Calu3 (cell line): ENCODE measurements around the gene LGALS3. TPM values are rescaled to one million over a fixed set of nuclear protein-coding genes. Genes with fewer than 3 reads are reported as not detected.

Experiments
- BruUV-seq: library from RNA; stranded (reverse); fragments of 400-500 nt; replicated peaks from 2 replicates; lab custom pipeline; 2021; lab: Mats Ljungman, UMichigan
- CTCF ChIA-PET: fragments of 300-600 bp; sonication (Branson Sonifier 250); formaldehyde crosslinking; loops from one replicate; lab custom pipeline; 2022; ENCODE audit warnings: antibody characterized with exemption; lab: Charles Lee
- DNase-seq: peaks from one replicate; pipeline ENCODE4 v3.0.0; 2022
- H3K27ac Mint-ChIP-seq: one replicate; pipeline ENCODE4 v1.8.0; 2022; ENCODE audit warnings: mixed read lengths; ENCODE audit not compliant: unreplicated experiment
- H3K27me3 Mint-ChIP-seq: one replicate; pipeline ENCODE4 v1.8.0; 2022; ENCODE audit warnings: mixed read lengths; ENCODE audit not compliant: unreplicated experiment
- H3K36me3 Mint-ChIP-seq: one replicate; pipeline ENCODE4 v1.8.0; 2022; ENCODE audit warnings: mild to moderate bottlenecking, moderate library complexity, mixed read lengths; ENCODE audit not compliant: insufficient read depth, unreplicated experiment
- H3K4me1 Mint-ChIP-seq: one replicate; pipeline ENCODE4 v1.8.0; 2022; ENCODE audit warnings: mild to moderate bottlenecking, low read depth, mixed read lengths; ENCODE audit not compliant: unreplicated experiment
- H3K4me3 Mint-ChIP-seq: one replicate; pipeline ENCODE4 v1.8.0; 2022; ENCODE audit warnings: mild to moderate bottlenecking, low read depth, moderate library complexity, mixed read lengths; ENCODE audit not compliant: unreplicated experiment
- H3K9me3 Mint-ChIP-seq: one replicate; pipeline ENCODE4 v1.8.0; 2022; ENCODE audit warnings: low read depth, mixed read lengths; ENCODE audit not compliant: unreplicated experiment
- CTCF ChIP-seq: fragments of 200-600 bp; IDR thresholded peaks from one replicate; pipeline ENCODE4 v1.8.0; 2022; ENCODE audit warnings: antibody characterized with exemption; ENCODE audit not compliant: unreplicated experiment
- intact Hi-C: fragments of 100-400 bp; cut with micrococcal nuclease; formaldehyde crosslinking; loops from one replicate; pipeline ENCODE4 v1.10.0; 2022; ENCODE audit not compliant: unreplicated experiment
- total RNA-seq: library from RNA; stranded (reverse); gene quantifications from 2 replicates; pipeline ENCODE4 v1.2.3, GENCODE V29; 2022

Gene LGALS3
- total RNA-seq, 1 experiment from 2014 or later = 429 TPM

- DNase-seq = peak; percentile 57
- H3K4me3 Mint-ChIP-seq = peak overlapping the region; percentile 37
- H3K27ac Mint-ChIP-seq = peak overlapping the region; percentile 93
- no TSS peak for BruUV-seq
- H3K27me3 Mint-ChIP-seq = no peaks in the 10 kb centered on the region
- peaks cover 44% of the 10 kb centered on the region for H3K36me3 Mint-ChIP-seq
- H3K4me1 Mint-ChIP-seq = peaks cover 67% of the 10 kb centered on the region
- intact Hi-C loops = no loop called here
- CTCF ChIA-PET = no interaction called here
- no peak for TF ChIP-seq CTCF
- no peaks in the 10 kb centered on the region for H3K9me3 Mint-ChIP-seq
Measured at GRCh38 chr14:55125403-55125802, 3.6 kb upstream of the LGALS3 start.

- Mint-ChIP-seq H3K4me1 (peaks cover 60% of the 10 kb centered on the region), H3K9me3 (no peaks in the 10 kb centered on the region), H3K27ac (peak overlapping the region; percentile 93), H3K27me3 (no peaks in the 10 kb centered on the region), H3K4me3 (no peak overlapping the region), H3K36me3 (peaks cover 50% of the 10 kb centered on the region)
- CTCF ChIA-PET = interaction anchor here (1.5 kb wide), 1 partner anchor 18 kb away, joined by 6 read pairs; no protein-coding TSS in a partner anchor
- BruUV-seq = no TSS peak
- no peak for DNase-seq
- intact Hi-C loops = no loop called here
- no peak for TF ChIP-seq CTCF
Measured at GRCh38 chr14:55126034-55126433, 3.0 kb upstream of the LGALS3 start.

GRCh38 chr14:55126932-55127459 lies 2.1 kb upstream of the LGALS3 start:
- H3K4me1 Mint-ChIP-seq = peaks cover 63% of the 10 kb centered on the region
- H3K9me3 Mint-ChIP-seq = no peaks in the 10 kb centered on the region
- TF ChIP-seq CTCF = no peak
- BruUV-seq = no TSS peak
- H3K27me3 Mint-ChIP-seq = no peaks in the 10 kb centered on the region
- H3K4me3 Mint-ChIP-seq = peak overlapping the region; percentile 51
- no peak for DNase-seq
- intact Hi-C loops = loop anchor here (1.0 kb wide), 1 partner anchor 24 kb away; no protein-coding TSS in a partner anchor
- H3K36me3 Mint-ChIP-seq = peaks cover 60% of the 10 kb centered on the region
- CTCF ChIA-PET = interaction anchor here (1.3 to 4.0 kb wide), 3 partner anchors 19 to 29 kb away, joined by 4 to 22 read pairs (median 6); no protein-coding TSS in a partner anchor
- peak overlapping the region; percentile 93 for H3K27ac Mint-ChIP-seq

- Mint-ChIP-seq H3K27me3 (no peaks in the 10 kb centered on the region), H3K27ac (peak overlapping the region; percentile 93), H3K36me3 (peaks cover 62% of the 10 kb centered on the region), H3K9me3 (no peaks in the 10 kb centered on the region), H3K4me1 (peaks cover 58% of the 10 kb centered on the region), H3K4me3 (peak overlapping the region; percentile 51)
- peak; percentile 63 for DNase-seq
- BruUV-seq = no TSS peak
- intact Hi-C loops = loop anchor here (1.0 kb wide), 1 partner anchor 24 kb away; no protein-coding TSS in a partner anchor
- CTCF ChIA-PET = interaction anchor here (1.3 to 4.0 kb wide), 3 partner anchors 20 to 29 kb away, joined by 4 to 22 read pairs (median 6); no protein-coding TSS in a partner anchor
- no peak for TF ChIP-seq CTCF
Measured at GRCh38 chr14:55127460-55127951, 1.5 kb upstream of the LGALS3 start.
